GM12892 (cell line): ENCODE data around the gene PRDM5.

ENCODE experiments used
- POLR2A ChIP-seq: IDR thresholded peaks from 2 replicates; pipeline ENCODE4 v1.6.1; 2011; ENCODE audit warnings: low read depth, low read length, control low read depth
- POLR2AphosphoS5 ChIP-seq: IDR thresholded peaks from 2 replicates; pipeline ENCODE4 v1.6.1; 2011; ENCODE audit warnings: low read depth, low read length, control low read depth

GRCh38 chr4:120948382-120948781 lies 25.9 kb upstream of the PRDM5 start:
- TF ChIP-seq POLR2A (no peak), POLR2AphosphoS5 (no peak)
